Measurements from ENCODE around the gene MLF1.
A peak's percentile ranks its signal among the peaks of the same experiment; 100 is the strongest.
"Not testable (repeated sequence)": the region's sequence is repeated elsewhere in the genome, so short reads cannot be mapped to it uniquely, and the experiment has no call there.

MLF1 gene

GRCh38 chr3:158570999-158571702, at the start of gene MLF1:
MLF1 (plus strand) TSS chr3:158571194; CDS start chr3:158571301, 107 bp downstream.
- DNase-seq (ENCODE audit: low read depth), result peak; percentile 88

GRCh38 chr3:158522221-158523136, 48.5 kb upstream of the MLF1 start:
- DNase-seq (ENCODE audit: low read depth), result peak; percentile 51

- DNase-seq (ENCODE audit: low read depth), result no peak
These were observed 42.8 kb upstream of the MLF1 start for GRCh38 chr3:158528076-158528674.

GRCh38 chr3:158531334-158531733, 39.7 kb upstream of the MLF1 start:
- DNase-seq (ENCODE audit: low read depth), result no peak

- peak; percentile 39 for DNase-seq (ENCODE audit: low read depth)
These were observed 38.8 kb upstream of the MLF1 start for GRCh38 chr3:158532099-158532734.

GRCh38 chr3:158535918-158536317, 35.1 kb upstream of the MLF1 start:
- DNase-seq (ENCODE audit: low read depth), result no peak

GRCh38 chr3:158539414-158540014, 31.5 kb upstream of the MLF1 start:
- no peak for DNase-seq (ENCODE audit: low read depth)

GRCh38 chr3:158540066-158540465, 30.9 kb upstream of the MLF1 start:
- no peak for DNase-seq (ENCODE audit: low read depth)

GRCh38 chr3:158548691-158549090, 22.3 kb upstream of the MLF1 start:
- no peak for DNase-seq (ENCODE audit: low read depth)

- DNase-seq (ENCODE audit: low read depth), result not testable (repeated sequence)
These were observed 21.1 kb upstream of the MLF1 start for GRCh38 chr3:158549938-158550337.

- no peak for DNase-seq (ENCODE audit: low read depth)
These were observed 18.9 kb upstream of the MLF1 start for GRCh38 chr3:158552124-158552523.

- no peak for DNase-seq (ENCODE audit: low read depth)
These were observed 11.5 kb upstream of the MLF1 start for GRCh38 chr3:158559504-158559903.

- no peak for DNase-seq (ENCODE audit: low read depth)
These were observed 10.0 kb upstream of the MLF1 start for GRCh38 chr3:158560979-158561378.

GRCh38 chr3:158562674-158563073, 8.3 kb upstream of the MLF1 start:
- no peak for DNase-seq (ENCODE audit: low read depth)

GRCh38 chr3:158563076-158563475, 7.9 kb upstream of the MLF1 start:
- no peak for DNase-seq (ENCODE audit: low read depth)

- no peak for DNase-seq (ENCODE audit: low read depth)
These were observed 5.9 kb upstream of the MLF1 start for GRCh38 chr3:158565076-158565475.

GRCh38 chr3:158568784-158569183, 2.2 kb upstream of the MLF1 start:
- DNase-seq (ENCODE audit: low read depth), result no peak

GRCh38 chr3:158569794-158570193, 1.2 kb upstream of the MLF1 start:
- no peak for DNase-seq (ENCODE audit: low read depth)

- no peak for DNase-seq (ENCODE audit: low read depth)
These were observed 1.2 kb downstream of the MLF1 start for GRCh38 chr3:158571969-158572765.

- no peak for DNase-seq (ENCODE audit: low read depth)
These were observed 1.7 kb downstream of the MLF1 start for GRCh38 chr3:158572766-158573060.

- DNase-seq (ENCODE audit: low read depth), result no peak
These were observed 2.7 kb downstream of the MLF1 start for GRCh38 chr3:158573714-158574113.
